H1 (cell line): ENCODE measurements around the gene PAK2. TPM values are rescaled to one million over a fixed set of nuclear protein-coding genes. Genes with fewer than 3 reads are reported as not detected.
"Not testable (repeated sequence)": the region's sequence is repeated elsewhere in the genome, so short reads cannot be mapped to it uniquely, and the experiment has no call there.

Experiments
- CTCF ChIA-PET: fragments of 300-600 bp; sonication (Branson Sonifier 250); formaldehyde crosslinking; loops from one replicate; lab custom pipeline; 2021; ENCODE audit not compliant: partially characterized antibody; lab: Charles Lee
- POLR2A ChIA-PET: fragments of 300-600 bp; sonication (Branson Sonifier 250); formaldehyde crosslinking; loops from one replicate; lab custom pipeline; 2021; ENCODE audit warnings: inconsistent platforms; ENCODE audit not compliant: partially characterized antibody; lab: Charles Lee
- DNase-seq, 2 experiments: peaks; one replicate each; pipeline versions ENCODE4 v3.0.0 to v3.0.0-alpha.2; 2010 to 2022; ENCODE audit warnings: low spot score in 2 of 2, low read depth in 1 of 2, mixed read lengths in 1 of 2
- FAIRE-seq: peaks from 2 replicates; lab custom pipeline; 2011; peaks lifted over from hg19 to GRCh38; lab: Jason Lieb, UNC
- H2AFZ ChIP-seq: 2 replicates; pipeline ENCODE4 v1.8.1; 2012; ENCODE audit warnings: low read length, inconsistent platforms
- H2AK5ac ChIP-seq: 2 replicates; pipeline ENCODE4 v1.6.1; 2013; ENCODE audit warnings: low read depth, low read length
- H2BK120ac ChIP-seq: replicated peaks from 2 replicates; pipeline ENCODE3; 2013; ENCODE audit warnings: low read depth, low read length, inconsistent platforms
- H2BK12ac ChIP-seq: 2 replicates; pipeline ENCODE4 v1.6.1; 2013; ENCODE audit warnings: low read depth, low read length
- H2BK15ac ChIP-seq: 2 replicates; pipeline ENCODE4 v1.6.1; 2013; ENCODE audit warnings: low read length
- H2BK20ac ChIP-seq: 2 replicates; pipeline ENCODE4 v1.6.1; 2013; ENCODE audit warnings: low read length
- H2BK5ac ChIP-seq: 2 replicates; pipeline ENCODE4 v1.6.1; 2013; ENCODE audit warnings: low read depth, low read length
- H3K14ac ChIP-seq: 2 replicates; pipeline ENCODE4 v1.6.1; 2013; ENCODE audit warnings: inconsistent platforms; ENCODE audit not compliant: insufficient read length
- H3K18ac ChIP-seq: 2 replicates; pipeline ENCODE4 v1.6.1; 2013; ENCODE audit warnings: low read length; ENCODE audit errors: extremely low read depth
- H3K23ac ChIP-seq: 2 replicates; pipeline ENCODE4 v1.6.1; 2013; ENCODE audit warnings: inconsistent platforms; ENCODE audit not compliant: insufficient read length
- H3K23me2 ChIP-seq: 2 replicates; pipeline ENCODE4 v1.6.1; 2013; ENCODE audit warnings: low read depth, low read length
- H3K27ac ChIP-seq: 2 replicates; pipeline ENCODE4 v1.6.1; 2011; ENCODE audit warnings: low read depth, low read length, inconsistent platforms
- H3K27me3 ChIP-seq, 4 experiments: replicated peaks in 1 of 4; 1 replicate in 1 of 4; 2 replicates in 3 of 4; pipeline versions ENCODE4 v1.6.1 to v1.8.1; 2011 to 2013; ENCODE audit warnings: low read length in 3 of 4, mild to moderate bottlenecking in 3 of 4, inconsistent platforms in 2 of 4, mixed read lengths in 2 of 4, moderate library complexity in 1 of 4; ENCODE audit not compliant: control insufficient read depth in 3 of 4, insufficient read depth in 3 of 4; ENCODE audit errors: extremely low read depth in 1 of 4
- H3K36me3 ChIP-seq, 4 experiments: 2 replicates each; pipeline versions ENCODE4 v1.6.1 to v1.8.1; 2011 to 2013; ENCODE audit warnings: mild to moderate bottlenecking in 4 of 4, low read length in 3 of 4, moderate library complexity in 2 of 4, control low read depth in 1 of 4, inconsistent platforms in 1 of 4; ENCODE audit not compliant: insufficient read depth in 4 of 4, control insufficient read depth in 2 of 4
- H3K4ac ChIP-seq: replicated peaks from 2 replicates; pipeline ENCODE3; 2013; ENCODE audit warnings: low read length, low read depth, mixed read lengths, inconsistent platforms; ENCODE audit not compliant: insufficient read length
- H3K4me1 ChIP-seq, 4 experiments: replicated peaks in 1 of 4; 1 replicate in 1 of 4; 2 replicates in 3 of 4; pipeline versions ENCODE4 v1.6.1 to v1.8.1; 2011 to 2013; ENCODE audit warnings: low read length in 3 of 4, inconsistent platforms in 2 of 4, mixed read lengths in 1 of 4; ENCODE audit not compliant: insufficient read depth in 4 of 4, control insufficient read depth in 3 of 4
- H3K4me2 ChIP-seq, 2 experiments: 2 replicates each; pipeline versions ENCODE4 v1.6.1 to v1.8.1; 2011 to 2013; ENCODE audit warnings: low read depth in 2 of 2, low read length in 2 of 2, control low read depth in 1 of 2, inconsistent platforms in 1 of 2, mild to moderate bottlenecking in 1 of 2; ENCODE audit not compliant: insufficient read depth in 1 of 2
- H3K4me3 ChIP-seq, 4 experiments: fragments of 200-600, 300-600 bp in 1 of 4; sonication (generic), shearing (Covaris generic), sonication (Bioruptor Twin) in 1 of 4; 2 replicates each; pipeline versions ENCODE4 v1.5.1 to v1.8.1; 2011 to 2016; ENCODE audit warnings: low read length in 4 of 4, low read depth in 3 of 4, control low read depth in 2 of 4, inconsistent platforms in 2 of 4, mild to moderate bottlenecking in 2 of 4, mixed read lengths in 1 of 4, moderate library complexity in 1 of 4; ENCODE audit not compliant: insufficient read depth in 2 of 4; ENCODE audit errors: extremely low read depth in 1 of 4
- H3K56ac ChIP-seq: replicated peaks from 2 replicates; pipeline ENCODE3; 2013; ENCODE audit warnings: low read depth, mild to moderate bottlenecking, mixed read lengths, low read length, inconsistent platforms; ENCODE audit not compliant: insufficient read length
- H3K79me1 ChIP-seq: 2 replicates; pipeline ENCODE4 v1.6.1; 2013; ENCODE audit warnings: low read depth, low read length, control low read depth
- H3K79me2 ChIP-seq, 2 experiments: 2 replicates each; pipeline versions ENCODE4 v1.6.1 to v1.8.1; 2012 to 2013; ENCODE audit warnings: low read length in 2 of 2, mild to moderate bottlenecking in 2 of 2, inconsistent platforms in 1 of 2; ENCODE audit not compliant: insufficient read depth in 2 of 2, control insufficient read depth in 1 of 2
- H3K9ac ChIP-seq, 4 experiments: replicated peaks in 1 of 4; 1 replicate in 1 of 4; 2 replicates in 3 of 4; pipeline versions ENCODE4 v1.6.1 to v1.8.1; 2011 to 2013; ENCODE audit warnings: low read depth in 3 of 4, low read length in 3 of 4, control low read depth in 2 of 4, mild to moderate bottlenecking in 2 of 4, moderate library complexity in 2 of 4, inconsistent platforms in 1 of 4; ENCODE audit errors: extremely low read depth in 1 of 4
- H3K9me3 ChIP-seq, 2 experiments: 2 replicates each; pipeline versions ENCODE4 v1.6.1 to v1.8.1; 2012 to 2013; ENCODE audit warnings: mild to moderate bottlenecking in 2 of 2, moderate library complexity in 2 of 2, control low read depth in 1 of 2, inconsistent platforms in 1 of 2, low read depth in 1 of 2, low read length in 1 of 2, mixed read lengths in 1 of 2; ENCODE audit not compliant: insufficient read depth in 2 of 2
- H4K20me1 ChIP-seq, 2 experiments: replicated peaks in 1 of 2; 2 replicates each; pipeline versions ENCODE3 to v1.8.1; 2011 to 2013; ENCODE audit warnings: inconsistent platforms in 2 of 2, low read length in 2 of 2, mild to moderate bottlenecking in 1 of 2; ENCODE audit not compliant: insufficient read depth in 2 of 2, control insufficient read depth in 1 of 2
- H4K5ac ChIP-seq: 2 replicates; pipeline ENCODE4 v1.6.1; 2013; ENCODE audit warnings: low read length, low read depth, mixed read lengths, inconsistent platforms; ENCODE audit not compliant: insufficient read length
- H4K8ac ChIP-seq: 2 replicates; pipeline ENCODE4 v1.8.0; 2013; ENCODE audit warnings: mild to moderate bottlenecking, moderate library complexity, low read length, inconsistent platforms; ENCODE audit not compliant: insufficient read depth; ENCODE audit errors: extremely low read depth
- H4K91ac ChIP-seq: replicated peaks from 2 replicates; pipeline ENCODE3; 2013; ENCODE audit warnings: low read length, mixed read lengths, inconsistent platforms; ENCODE audit not compliant: insufficient read length
- FOSL1 ChIP-seq: IDR thresholded peaks from 2 replicates; pipeline ENCODE4 v1.6.1; 2011; ENCODE audit warnings: mild to moderate bottlenecking, low read depth, low read length, moderate library complexity; ENCODE audit not compliant: insufficient read depth
- SAP30 ChIP-seq: fragments of 300-600 bp; sonication (generic); IDR thresholded peaks from 2 replicates; pipeline ENCODE4 v1.7.1; 2012; ENCODE audit warnings: low read length, moderate library complexity, mild to moderate bottlenecking, inconsistent platforms; ENCODE audit not compliant: insufficient read depth, insufficient replicate concordance
- WGBS, 2 experiments: shearing (Covaris generic) in 1 of 2; methylation state at CpG; one replicate each; pipeline versions ENCODE4 v1.1.6 to v1.1.7; 2013 to 2015; ENCODE audit warnings: low lambda C conversion rate in 2 of 2, mixed read lengths in 2 of 2, inconsistent platforms in 1 of 2, low coverage in 1 of 2, missing lambda C conversion rate in 1 of 2; ENCODE audit not compliant: insufficient replicate concordance in 2 of 2, insufficient coverage in 1 of 2, insufficient read length in 1 of 2; ENCODE audit errors: extremely low coverage in 1 of 2, missing lambda C conversion rate in 1 of 2; 5-methylcytosine and 5-hydroxymethylcytosine counted together
- polyA plus RNA-seq, 7 experiments: library from polyadenylated mRNA; depleted of rRNA in 3 of 7; stranded (reverse) in 5 of 7; unstranded in 2 of 7; fragments of >200 nt in 5 of 7; fragments of 200-250 nt in 2 of 7; gene quantifications; 1 replicate in 5 of 7; 2 replicates in 1 of 7; 4 replicates in 1 of 7; pipeline versions ENCODE4 v1.2.1 to v1.2.3, GENCODE V29; 2011 to 2013; ENCODE audit warnings: missing spikeins in 2 of 7, mixed read lengths in 2 of 7
- total RNA-seq: library from RNA; stranded (reverse); fragmentation: NEBNext Ultra II Directional; extraction: Animal tissue kit (Norgen Biotek cat#: 25700); gene quantifications from 2 replicates; pipeline ENCODE4 v1.2.1, GENCODE V29; 2021

PAK2 gene
- total and polyA plus RNA-seq, 2 of the 8 experiments (the other 6 are each of a cell fraction or from before 2014, with no cell fraction given) = 13.1 to 60.5 TPM

GRCh38 chr3:196843435-196844110 lies 103.9 kb downstream of the PAK2 start (continued):
- no peak for TF ChIP-seq SAP30
- no peak for TF ChIP-seq FOSL1
- TF ChIP-seq, all 59 proteins: peak for 0

GRCh38 chr3:196844235-196845219 lies 104.9 kb downstream of the PAK2 start:
- not testable (repeated sequence) for H4K5ac ChIP-seq, H2BK5ac ChIP-seq, H3K23ac ChIP-seq, H3K27me3 ChIP-seq, H3K18ac ChIP-seq, H4K8ac ChIP-seq, H2BK120ac ChIP-seq, H4K91ac ChIP-seq, DNase-seq, FAIRE-seq, H3K4me1 ChIP-seq, H3K56ac ChIP-seq, H3K4me2 ChIP-seq, H3K27ac ChIP-seq, H2AFZ ChIP-seq, H3K36me3 ChIP-seq, H4K20me1 ChIP-seq, H3K4ac ChIP-seq, H3K4me3 ChIP-seq, H3K9ac ChIP-seq, H3K14ac ChIP-seq, H2BK12ac ChIP-seq, H3K79me2 ChIP-seq, H3K23me2 ChIP-seq, H2AK5ac ChIP-seq, H2BK20ac ChIP-seq, H2BK15ac ChIP-seq, H3K79me1 ChIP-seq
- WGBS, 2 experiments = 89% methylated on average over 20 of the region's 22 CpGs; no CpG with 5 or more reads in 1 of the 2 experiments
- H3K9me3 ChIP-seq = peaks cover 17 to 18% of the 10 kb centered on the region in 2 experiments
- ChIA-PET CTCF (interaction anchor here (0.6 to 0.7 kb wide), 2 partner anchors 46 to 487 kb away, joined by 3 to 6 read pairs; no protein-coding TSS in a partner anchor), POLR2A (interaction anchor here (0.6 kb wide), 1 partner anchor 24 kb away, joined by 4 read pairs; no protein-coding TSS in a partner anchor)
